HL-60 (cell line): Measurements from ENCODE around the gene ARID1B.

Experiments
- GABPA ChIP-seq: IDR thresholded peaks from 2 replicates; pipeline ENCODE4 v1.6.1; 2012; ENCODE audit warnings: low read depth
- TF ChIP-seq, protein P1 (sequence below): IDR thresholded peaks from one replicate; pipeline ENCODE4 v1.5.1; 2011; ENCODE audit warnings: low read length, control low read depth, inconsistent platforms; ENCODE audit not compliant: insufficient read depth

DNA sequence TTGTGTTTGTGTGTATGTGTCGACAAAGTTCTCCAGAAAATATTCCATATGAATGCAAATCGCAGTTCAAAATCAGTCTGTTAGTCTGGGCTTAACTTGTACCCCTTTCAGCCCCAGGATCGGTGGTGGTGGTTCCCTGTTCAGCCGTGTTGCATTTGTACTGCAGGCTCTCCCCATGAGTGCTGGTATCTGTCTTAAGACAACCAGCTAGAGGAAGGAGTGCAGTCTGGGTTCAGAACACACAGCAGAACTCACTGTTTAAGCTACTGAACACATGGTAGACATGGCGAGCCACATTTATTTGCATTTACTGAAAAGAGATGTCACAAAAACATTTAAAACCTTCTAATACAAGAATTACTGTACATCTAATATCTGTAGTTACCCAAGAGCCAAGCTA is 192.1 kb downstream of the ARID1B start:
- TF ChIP-seq, protein P1, sequence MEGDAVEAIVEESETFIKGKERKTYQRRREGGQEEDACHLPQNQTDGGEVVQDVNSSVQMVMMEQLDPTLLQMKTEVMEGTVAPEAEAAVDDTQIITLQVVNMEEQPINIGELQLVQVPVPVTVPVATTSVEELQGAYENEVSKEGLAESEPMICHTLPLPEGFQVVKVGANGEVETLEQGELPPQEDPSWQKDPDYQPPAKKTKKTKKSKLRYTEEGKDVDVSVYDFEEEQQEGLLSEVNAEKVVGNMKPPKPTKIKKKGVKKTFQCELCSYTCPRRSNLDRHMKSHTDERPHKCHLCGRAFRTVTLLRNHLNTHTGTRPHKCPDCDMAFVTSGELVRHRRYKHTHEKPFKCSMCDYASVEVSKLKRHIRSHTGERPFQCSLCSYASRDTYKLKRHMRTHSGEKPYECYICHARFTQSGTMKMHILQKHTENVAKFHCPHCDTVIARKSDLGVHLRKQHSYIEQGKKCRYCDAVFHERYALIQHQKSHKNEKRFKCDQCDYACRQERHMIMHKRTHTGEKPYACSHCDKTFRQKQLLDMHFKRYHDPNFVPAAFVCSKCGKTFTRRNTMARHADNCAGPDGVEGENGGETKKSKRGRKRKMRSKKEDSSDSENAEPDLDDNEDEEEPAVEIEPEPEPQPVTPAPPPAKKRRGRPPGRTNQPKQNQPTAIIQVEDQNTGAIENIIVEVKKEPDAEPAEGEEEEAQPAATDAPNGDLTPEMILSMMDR, result no peak
- no peak for TF ChIP-seq GABPA
